H9 (cell line): ENCODE results near the gene RSL1D1. TPM values are rescaled to one million over a fixed set of nuclear protein-coding genes. Genes with fewer than 3 reads are reported as not detected.

Experiments used
- DNase-seq: peaks from one replicate; pipeline ENCODE4 v3.0.0-alpha.2; 2017
- H2AFZ ChIP-seq: one replicate; pipeline ENCODE4 v1.6.1; 2013; ENCODE audit warnings: mild to moderate bottlenecking, low read length, control low read depth, moderate library complexity
- H2AK5ac ChIP-seq: 2 replicates; pipeline ENCODE4 v1.6.1; 2013; ENCODE audit warnings: low read length, control low read depth, mixed read lengths; ENCODE audit not compliant: insufficient read length
- H2BK120ac ChIP-seq: one replicate; pipeline ENCODE4 v1.6.1; 2013; ENCODE audit warnings: low read depth, mild to moderate bottlenecking, low read length, control low read depth, inconsistent platforms; ENCODE audit not compliant: poor library complexity, severe bottlenecking
- H2BK12ac ChIP-seq: 2 replicates; pipeline ENCODE4 v1.6.1; 2013; ENCODE audit warnings: low read length, control low read depth, mixed read lengths, low read depth; ENCODE audit not compliant: insufficient read length
- H2BK15ac ChIP-seq: 2 replicates; pipeline ENCODE4 v1.6.1; 2013; ENCODE audit warnings: low read depth, low read length, control low read depth
- H2BK20ac ChIP-seq: one replicate; pipeline ENCODE4 v1.6.1; 2013; ENCODE audit warnings: low read depth, mild to moderate bottlenecking, low read length, control low read depth, inconsistent platforms; ENCODE audit not compliant: poor library complexity, severe bottlenecking
- H2BK5ac ChIP-seq: 2 replicates; pipeline ENCODE4 v1.6.1; 2013; ENCODE audit warnings: low read length, control low read depth, mixed read lengths; ENCODE audit not compliant: insufficient read length
- H3K14ac ChIP-seq: 2 replicates; pipeline ENCODE4 v1.6.1; 2013; ENCODE audit warnings: low read length, control low read depth; ENCODE audit not compliant: insufficient read depth
- H3K18ac ChIP-seq: 2 replicates; pipeline ENCODE4 v1.6.1; 2013; ENCODE audit warnings: low read depth, mild to moderate bottlenecking, mixed read lengths, low read length, control low read depth; ENCODE audit not compliant: insufficient read length
- H3K23ac ChIP-seq: 2 replicates; pipeline ENCODE4 v1.6.1; 2013; ENCODE audit warnings: low read length, control low read depth, mixed read lengths, low read depth; ENCODE audit not compliant: insufficient read length
- H3K23me2 ChIP-seq: 2 replicates; pipeline ENCODE4 v1.6.1; 2013; ENCODE audit warnings: low read depth, mild to moderate bottlenecking, mixed read lengths, low read length, control low read depth; ENCODE audit not compliant: insufficient read length, poor library complexity, severe bottlenecking
- H3K27ac ChIP-seq: 2 replicates; pipeline ENCODE4 v1.5.1; 2013; ENCODE audit warnings: low read length, control low read depth, mixed read lengths, low read depth; ENCODE audit not compliant: insufficient read length
- H3K27me3 ChIP-seq: 2 replicates; pipeline ENCODE4 v1.6.1; 2013; ENCODE audit warnings: low read length, control low read depth, inconsistent platforms; ENCODE audit not compliant: insufficient read depth
- H3K4ac ChIP-seq: 2 replicates; pipeline ENCODE4 v1.6.1; 2013; ENCODE audit warnings: low read depth, mild to moderate bottlenecking, control low read depth, inconsistent platforms, low read length, moderate library complexity
- H3K4me1 ChIP-seq: 2 replicates; pipeline ENCODE4 v1.6.1; 2013; ENCODE audit warnings: low read length, control low read depth, inconsistent platforms; ENCODE audit not compliant: insufficient read depth
- H3K4me2 ChIP-seq: 2 replicates; pipeline ENCODE4 v1.6.1; 2013; ENCODE audit warnings: low read length, control low read depth, mixed read lengths; ENCODE audit not compliant: insufficient read length, insufficient read depth
- H3K56ac ChIP-seq: 2 replicates; pipeline ENCODE4 v1.6.1; 2013; ENCODE audit warnings: low read depth, mild to moderate bottlenecking, mixed read lengths, low read length, control low read depth; ENCODE audit not compliant: insufficient read length
- H3K79me1 ChIP-seq: 2 replicates; pipeline ENCODE4 v1.6.1; 2013; ENCODE audit warnings: low read depth, mild to moderate bottlenecking, moderate library complexity, low read length, control low read depth, inconsistent platforms; ENCODE audit not compliant: insufficient read depth, poor library complexity, severe bottlenecking
- H3K79me2 ChIP-seq: 2 replicates; pipeline ENCODE4 v1.6.1; 2013; ENCODE audit warnings: low read length, control low read depth, inconsistent platforms; ENCODE audit not compliant: insufficient read depth
- H3K9ac ChIP-seq: 2 replicates; pipeline ENCODE4 v1.6.1; 2013; ENCODE audit warnings: low read length, control low read depth, mixed read lengths; ENCODE audit not compliant: insufficient read length; ENCODE audit errors: extremely low read depth
- H3K9me3 ChIP-seq: one replicate; pipeline ENCODE4 v1.6.1; 2013; ENCODE audit warnings: low read depth, low read length, inconsistent platforms; ENCODE audit not compliant: control insufficient read depth
- H3T11ph ChIP-seq: one replicate; pipeline ENCODE4 v1.6.1; 2013; ENCODE audit warnings: mild to moderate bottlenecking, low read length, control low read depth, inconsistent platforms
- H4K20me1 ChIP-seq: one replicate; pipeline ENCODE4 v1.6.1; 2013; ENCODE audit not compliant: control insufficient read depth, insufficient read length, insufficient read depth
- H4K5ac ChIP-seq: 2 replicates; pipeline ENCODE4 v1.6.1; 2013; ENCODE audit warnings: low read depth, mild to moderate bottlenecking, mixed read lengths, low read length, control low read depth; ENCODE audit not compliant: insufficient read length
- H4K8ac ChIP-seq: replicated peaks from 2 replicates; pipeline ENCODE4 v1.6.1; 2013; ENCODE audit warnings: low read length, control low read depth, mixed read lengths, low read depth; ENCODE audit not compliant: insufficient read length
- H4K91ac ChIP-seq: 2 replicates; pipeline ENCODE4 v1.6.1; 2013; ENCODE audit warnings: low read depth, mild to moderate bottlenecking, moderate library complexity, mixed read lengths, low read length, control low read depth; ENCODE audit not compliant: insufficient read length
- H3K27ac Mint-ChIP-seq, 3 experiments: 2 replicates in 2 of 3; 3 replicates in 1 of 3; pipeline ENCODE4 v1.8.0; 2020 to 2021; ENCODE audit warnings: mixed read lengths in 3 of 3, mild to moderate bottlenecking in 1 of 3, moderate library complexity in 1 of 3
- H3K27me3 Mint-ChIP-seq: 2 replicates; pipeline ENCODE4 v1.8.0; 2021; ENCODE audit warnings: low read depth, mild to moderate bottlenecking, moderate library complexity, mixed read lengths
- H3K36me3 Mint-ChIP-seq, 3 experiments: 2 replicates in 2 of 3; 3 replicates in 1 of 3; pipeline ENCODE4 v1.8.0; 2020 to 2021; ENCODE audit warnings: low read depth in 3 of 3, mixed read lengths in 3 of 3; ENCODE audit not compliant: insufficient read depth in 1 of 3
- H3K4me1 Mint-ChIP-seq, 2 experiments: 2 replicates each; pipeline ENCODE4 v1.8.0; 2020; ENCODE audit warnings: mixed read lengths in 2 of 2
- H3K4me3 Mint-ChIP-seq, 2 experiments: 2 replicates in 1 of 2; 3 replicates in 1 of 2; pipeline ENCODE4 v1.8.0; 2020 to 2021; ENCODE audit warnings: mild to moderate bottlenecking in 2 of 2, mixed read lengths in 2 of 2, moderate library complexity in 1 of 2
- H3K9me3 Mint-ChIP-seq, 2 experiments: 2 replicates in 1 of 2; 3 replicates in 1 of 2; pipeline ENCODE4 v1.8.0; 2020; ENCODE audit warnings: mild to moderate bottlenecking in 2 of 2, mixed read lengths in 2 of 2, moderate library complexity in 1 of 2
- WGBS: extraction: QIAGEN DNeasy Blood & Tissue Kit; methylation state at CpG from one replicate; pipeline ENCODE4 v1.1.7; 2013; ENCODE audit warnings: missing lambda C conversion rate, low lambda C conversion rate, mixed read lengths; ENCODE audit not compliant: insufficient read length; ENCODE audit errors: extremely low coverage; 5-methylcytosine and 5-hydroxymethylcytosine counted together
- total RNA-seq: library from RNA; stranded (reverse); gene quantifications from 2 replicates; pipeline ENCODE4 v1.2.1, GENCODE V29; 2021
- TF ChIP-seq, protein P1 (sequence below): fragments of 200-600 bp; sonication (generic); conservative IDR thresholded peaks from 3 replicates; pipeline ENCODE4 v1.8.0; 2021; ENCODE audit warnings: antibody characterized with exemption, mild to moderate bottlenecking

RSL1D1 gene
- total RNA-seq, 1 experiment from 2014 or later: 334 TPM

DNA sequence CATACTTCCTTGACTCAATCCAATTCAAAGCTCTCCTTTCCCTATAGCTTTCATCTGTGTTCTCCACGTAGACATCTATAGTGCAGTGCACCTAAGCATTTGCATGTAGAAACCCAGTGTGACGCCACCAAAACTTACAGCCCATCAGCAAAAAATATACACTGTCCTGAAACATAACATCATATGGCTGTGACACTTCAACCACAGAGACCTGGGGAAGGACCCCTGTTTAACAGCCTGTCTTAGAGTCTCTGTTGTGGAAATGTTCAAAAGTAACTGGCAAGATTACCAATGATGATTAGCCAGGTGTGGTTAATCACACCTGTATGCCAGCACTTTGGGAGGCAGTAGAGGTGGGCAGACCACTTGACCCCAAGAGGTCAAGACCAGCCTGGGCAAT lies 42.2 kb upstream of the RSL1D1 start:
- no CpG with 5 or more reads among the region's 2 CpGs for WGBS
- H3K27ac ChIP-seq: no peak overlapping the region
- H4K20me1 ChIP-seq: no peaks in the 10 kb centered on the region
- Mint-ChIP-seq H3K4me3 (no peak overlapping the region), H3K27ac (no peak overlapping the region), H3K27me3 (no peaks in the 10 kb centered on the region), H3K36me3 (peaks cover 23 to 71% (median 51%) of the 10 kb centered on the region in 3 experiments), H3K4me1 (no peaks in the 10 kb centered on the region), H3K9me3 (no peaks in the 10 kb centered on the region)
- H4K8ac ChIP-seq: no peak overlapping the region
- H2AFZ ChIP-seq: no peak overlapping the region
- H3K4me2 ChIP-seq: no peak overlapping the region
- H3T11ph ChIP-seq: no peak overlapping the region
- no peak overlapping the region for H2AK5ac ChIP-seq
- H3K27me3 ChIP-seq: no peaks in the 10 kb centered on the region
- no peak overlapping the region for H2BK5ac ChIP-seq
- no peaks in the 10 kb centered on the region for H3K9me3 ChIP-seq
- H3K79me2 ChIP-seq: no peaks in the 10 kb centered on the region; the same call in 1 of the 2 replicates
- H2BK120ac ChIP-seq: no peak overlapping the region
- H3K9ac ChIP-seq: no peak overlapping the region
- H3K23me2 ChIP-seq: no peaks in the 10 kb centered on the region
- DNase-seq: no peak
- TF ChIP-seq, protein P1, sequence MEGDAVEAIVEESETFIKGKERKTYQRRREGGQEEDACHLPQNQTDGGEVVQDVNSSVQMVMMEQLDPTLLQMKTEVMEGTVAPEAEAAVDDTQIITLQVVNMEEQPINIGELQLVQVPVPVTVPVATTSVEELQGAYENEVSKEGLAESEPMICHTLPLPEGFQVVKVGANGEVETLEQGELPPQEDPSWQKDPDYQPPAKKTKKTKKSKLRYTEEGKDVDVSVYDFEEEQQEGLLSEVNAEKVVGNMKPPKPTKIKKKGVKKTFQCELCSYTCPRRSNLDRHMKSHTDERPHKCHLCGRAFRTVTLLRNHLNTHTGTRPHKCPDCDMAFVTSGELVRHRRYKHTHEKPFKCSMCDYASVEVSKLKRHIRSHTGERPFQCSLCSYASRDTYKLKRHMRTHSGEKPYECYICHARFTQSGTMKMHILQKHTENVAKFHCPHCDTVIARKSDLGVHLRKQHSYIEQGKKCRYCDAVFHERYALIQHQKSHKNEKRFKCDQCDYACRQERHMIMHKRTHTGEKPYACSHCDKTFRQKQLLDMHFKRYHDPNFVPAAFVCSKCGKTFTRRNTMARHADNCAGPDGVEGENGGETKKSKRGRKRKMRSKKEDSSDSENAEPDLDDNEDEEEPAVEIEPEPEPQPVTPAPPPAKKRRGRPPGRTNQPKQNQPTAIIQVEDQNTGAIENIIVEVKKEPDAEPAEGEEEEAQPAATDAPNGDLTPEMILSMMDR: no peak
- H4K91ac ChIP-seq: no peak overlapping the region
- H2BK12ac ChIP-seq: no peak overlapping the region
- H3K4me1 ChIP-seq: no peaks in the 10 kb centered on the region
- no peak overlapping the region for H3K18ac ChIP-seq
- no peak overlapping the region for H3K56ac ChIP-seq
- no peak overlapping the region for H3K23ac ChIP-seq
- no peak overlapping the region for H4K5ac ChIP-seq
- no peak overlapping the region for H3K4ac ChIP-seq
- H2BK15ac ChIP-seq: no peak overlapping the region
- H3K79me1 ChIP-seq: peaks cover 3% of the 10 kb centered on the region
- H3K14ac ChIP-seq: no peak overlapping the region
- no peak overlapping the region for H2BK20ac ChIP-seq
